ENCODE data around the gene STEAP4. TPM values are rescaled to one million over a fixed set of nuclear protein-coding genes. Genes with fewer than 3 reads are reported as not detected.

Gene STEAP4
- total and polyA plus RNA-seq, 7 donors: 5.2 to 31.7 (median 20.3) TPM

DNA sequence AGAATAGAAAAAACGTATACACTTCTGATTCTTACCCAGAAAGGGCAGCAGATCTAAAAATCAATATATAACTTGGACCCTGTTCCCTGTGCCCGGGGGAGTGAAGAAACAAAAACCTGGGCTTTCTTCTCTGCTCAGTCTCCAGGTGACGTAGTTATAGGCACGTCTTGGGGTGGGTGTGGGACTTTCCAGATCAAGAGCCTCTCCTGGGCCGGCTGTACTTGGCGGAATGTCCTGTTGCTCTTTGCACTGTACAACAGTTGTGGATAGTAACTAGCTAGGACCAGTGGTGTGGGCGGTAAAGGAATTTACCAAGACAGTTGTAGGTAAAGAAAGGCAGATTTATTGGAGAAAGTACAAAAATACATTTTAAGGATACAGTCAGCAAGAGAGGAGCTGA lies 40.4 kb upstream of the STEAP4 start:
- no peaks in the 10 kb centered on the region for H3K36me3 ChIP-seq (ENCODE audit: insufficient read depth in 1 of 2, low read depth in 1 of 2)
- DNase-seq (no peak), ATAC-seq (no peak)
- 68 to 81% (median 73%) methylated on average over 7 of the region's 7 CpGs for WGBS, 3 donors
- H3K27me3 ChIP-seq (ENCODE audit: insufficient read depth in 3 of 3, low read length in 2 of 3): no peaks in the 10 kb centered on the region
- H3K27ac ChIP-seq: no peak overlapping the region
- no peaks in the 10 kb centered on the region for H3K4me1 ChIP-seq
- no peaks in the 10 kb centered on the region for H3K9me3 ChIP-seq
- TF ChIP-seq, protein P1, sequence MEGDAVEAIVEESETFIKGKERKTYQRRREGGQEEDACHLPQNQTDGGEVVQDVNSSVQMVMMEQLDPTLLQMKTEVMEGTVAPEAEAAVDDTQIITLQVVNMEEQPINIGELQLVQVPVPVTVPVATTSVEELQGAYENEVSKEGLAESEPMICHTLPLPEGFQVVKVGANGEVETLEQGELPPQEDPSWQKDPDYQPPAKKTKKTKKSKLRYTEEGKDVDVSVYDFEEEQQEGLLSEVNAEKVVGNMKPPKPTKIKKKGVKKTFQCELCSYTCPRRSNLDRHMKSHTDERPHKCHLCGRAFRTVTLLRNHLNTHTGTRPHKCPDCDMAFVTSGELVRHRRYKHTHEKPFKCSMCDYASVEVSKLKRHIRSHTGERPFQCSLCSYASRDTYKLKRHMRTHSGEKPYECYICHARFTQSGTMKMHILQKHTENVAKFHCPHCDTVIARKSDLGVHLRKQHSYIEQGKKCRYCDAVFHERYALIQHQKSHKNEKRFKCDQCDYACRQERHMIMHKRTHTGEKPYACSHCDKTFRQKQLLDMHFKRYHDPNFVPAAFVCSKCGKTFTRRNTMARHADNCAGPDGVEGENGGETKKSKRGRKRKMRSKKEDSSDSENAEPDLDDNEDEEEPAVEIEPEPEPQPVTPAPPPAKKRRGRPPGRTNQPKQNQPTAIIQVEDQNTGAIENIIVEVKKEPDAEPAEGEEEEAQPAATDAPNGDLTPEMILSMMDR (IDR thresholded peaks at IDR 0.05): no peak
- no peak overlapping the region for H3K4me3 ChIP-seq
- intact Hi-C loops (cut with DNase I): no loop called here

DNA sequence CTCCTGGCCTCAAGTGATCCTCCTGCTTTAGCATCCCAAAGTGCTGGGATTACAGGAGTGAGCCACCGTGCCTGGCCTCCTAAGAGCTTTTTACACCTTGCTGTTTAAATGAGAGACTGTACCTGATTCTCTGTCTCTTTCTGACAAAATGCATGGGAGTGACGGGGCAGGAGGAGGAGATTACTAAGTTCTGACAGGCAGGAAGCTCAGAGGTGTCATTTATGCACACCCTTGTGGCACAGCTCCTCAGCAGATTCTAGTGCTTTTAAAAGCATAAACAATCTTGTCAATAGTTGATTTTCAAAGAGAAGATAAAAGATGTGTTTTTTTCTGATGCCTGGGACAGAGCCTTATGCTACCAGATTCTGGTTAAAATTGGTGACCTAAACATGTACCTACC lies 39.7 kb upstream of the STEAP4 start:
- H3K27ac ChIP-seq: no peak overlapping the region
- no peaks in the 10 kb centered on the region for H3K36me3 ChIP-seq (ENCODE audit: insufficient read depth in 1 of 2, low read depth in 1 of 2)
- no peaks in the 10 kb centered on the region for H3K27me3 ChIP-seq (ENCODE audit: insufficient read depth in 3 of 3, low read length in 2 of 3)
- 67 to 79% (median 77%) methylated on average over 2 of the region's 2 CpGs for whole genome bisulfite sequencing, 3 donors
- intact Hi-C loops (cut with DNase I): no loop called here
- ATAC-seq: no peak
- TF ChIP-seq, protein P1 (IDR thresholded peaks at IDR 0.05): no peak
- H3K4me1 ChIP-seq: no peaks in the 10 kb centered on the region
- no peak for DNase-seq
- no peak overlapping the region for H3K4me3 ChIP-seq
- no peaks in the 10 kb centered on the region for H3K9me3 ChIP-seq

DNA sequence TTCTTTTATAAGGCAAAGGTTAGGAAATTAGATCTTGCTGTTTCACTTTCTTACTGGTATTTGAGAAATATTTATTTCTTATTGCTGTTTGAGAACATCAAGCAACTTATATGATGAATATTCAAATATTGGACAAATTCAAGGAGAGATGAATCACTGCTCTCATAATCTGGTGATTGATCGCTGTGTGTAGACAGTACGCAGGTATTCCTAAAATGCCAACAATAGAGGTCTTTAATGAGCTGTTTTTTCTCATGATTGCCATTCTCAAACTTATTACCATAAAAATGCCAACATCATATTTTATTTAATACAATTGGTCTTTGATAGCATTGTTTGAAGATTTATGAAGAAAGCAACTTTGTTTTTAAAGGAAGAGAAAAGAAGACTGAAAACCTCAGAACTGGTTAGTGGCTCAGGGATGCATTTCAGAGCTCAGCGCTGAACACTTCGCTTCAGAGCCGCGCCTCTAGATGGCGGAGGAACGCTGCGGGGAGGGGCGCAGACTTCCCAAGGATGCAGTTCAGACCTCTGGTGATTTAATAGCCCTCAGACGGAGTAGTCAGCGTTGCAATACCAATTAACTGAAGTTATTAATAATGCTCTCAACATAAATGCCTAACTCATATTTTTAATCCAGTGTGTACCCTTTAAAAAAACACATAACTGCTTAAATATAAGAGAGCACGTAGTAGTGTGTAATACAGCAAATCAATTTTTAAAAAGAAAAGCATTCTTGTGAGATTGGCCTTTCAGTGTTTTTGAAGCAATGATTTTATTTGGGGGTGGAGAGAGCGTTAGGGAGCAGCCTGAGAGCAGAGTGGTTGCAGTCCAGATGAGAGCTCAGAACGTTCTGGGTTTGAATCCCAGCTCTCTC lies 38.5 kb upstream of the STEAP4 start:
- Histone ChIP-seq H3K4me1 (no peaks in the 10 kb centered on the region), H3K27me3 (ENCODE audit: insufficient read depth in 3 of 3, low read length in 2 of 3) (no peaks in the 10 kb centered on the region), H3K27ac (no peak overlapping the region), H3K9me3 (no peaks in the 10 kb centered on the region), H3K36me3 (ENCODE audit: insufficient read depth in 1 of 2, low read depth in 1 of 2) (no peaks in the 10 kb centered on the region), H3K4me3 (no peak overlapping the region)
- peak; percentile 37 to 57 for DNase-seq
- 19 to 21% (median 21%) methylated on average over 15 of the region's 15 CpGs for WGBS, 3 donors
- no peak for ATAC-seq
- TF ChIP-seq, protein P1 (IDR thresholded peaks at IDR 0.05): peak; percentile 36
- intact Hi-C loops (cut with DNase I): no loop called here

DNA sequence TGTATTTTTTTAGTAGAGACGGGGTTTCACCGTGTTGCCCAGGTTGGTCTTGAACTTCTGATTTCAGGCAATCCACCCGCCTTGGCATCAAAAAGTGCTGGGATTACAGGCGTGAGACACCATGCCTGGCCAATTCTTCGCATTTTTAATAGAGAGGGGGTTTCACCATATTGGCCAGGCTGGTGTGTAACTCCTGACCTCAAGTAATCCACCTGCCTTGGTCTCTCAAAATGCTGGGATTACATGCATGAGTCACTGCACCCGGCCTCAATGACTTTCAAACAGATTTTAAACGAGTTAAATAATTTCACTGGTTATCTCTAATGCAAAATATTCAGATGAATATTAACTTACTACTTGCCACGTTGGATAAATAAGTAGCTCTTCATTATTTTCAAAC lies 37.6 kb upstream of the STEAP4 start:
- Histone ChIP-seq H3K36me3 (ENCODE audit: insufficient read depth in 1 of 2, low read depth in 1 of 2) (no peaks in the 10 kb centered on the region), H3K27me3 (ENCODE audit: insufficient read depth in 3 of 3, low read length in 2 of 3) (no peaks in the 10 kb centered on the region), H3K9me3 (no peaks in the 10 kb centered on the region), H3K27ac (no peak overlapping the region), H3K4me3 (no peak overlapping the region), H3K4me1 (no peaks in the 10 kb centered on the region)
- 62 to 73% (median 66%) methylated on average over 8 of the region's 8 CpGs for WGBS, 3 donors
- DNase-seq: no peak
- intact Hi-C loops (cut with DNase I): no loop called here
- TF ChIP-seq, protein P1 (IDR thresholded peaks at IDR 0.05): no peak
- ATAC-seq: no peak

All from psoas muscle (tissue), 8 donors.